ENCODE measurements around the gene ZBTB17. TPM values are rescaled to one million over a fixed set of nuclear protein-coding genes. Genes with fewer than 3 reads are reported as not detected.
A peak's percentile ranks its signal among the peaks of the same experiment; 100 is the strongest.

The ZBTB17 gene
- total RNA-seq, 1 donor from 2014 or later = 24.7 TPM

DNA sequence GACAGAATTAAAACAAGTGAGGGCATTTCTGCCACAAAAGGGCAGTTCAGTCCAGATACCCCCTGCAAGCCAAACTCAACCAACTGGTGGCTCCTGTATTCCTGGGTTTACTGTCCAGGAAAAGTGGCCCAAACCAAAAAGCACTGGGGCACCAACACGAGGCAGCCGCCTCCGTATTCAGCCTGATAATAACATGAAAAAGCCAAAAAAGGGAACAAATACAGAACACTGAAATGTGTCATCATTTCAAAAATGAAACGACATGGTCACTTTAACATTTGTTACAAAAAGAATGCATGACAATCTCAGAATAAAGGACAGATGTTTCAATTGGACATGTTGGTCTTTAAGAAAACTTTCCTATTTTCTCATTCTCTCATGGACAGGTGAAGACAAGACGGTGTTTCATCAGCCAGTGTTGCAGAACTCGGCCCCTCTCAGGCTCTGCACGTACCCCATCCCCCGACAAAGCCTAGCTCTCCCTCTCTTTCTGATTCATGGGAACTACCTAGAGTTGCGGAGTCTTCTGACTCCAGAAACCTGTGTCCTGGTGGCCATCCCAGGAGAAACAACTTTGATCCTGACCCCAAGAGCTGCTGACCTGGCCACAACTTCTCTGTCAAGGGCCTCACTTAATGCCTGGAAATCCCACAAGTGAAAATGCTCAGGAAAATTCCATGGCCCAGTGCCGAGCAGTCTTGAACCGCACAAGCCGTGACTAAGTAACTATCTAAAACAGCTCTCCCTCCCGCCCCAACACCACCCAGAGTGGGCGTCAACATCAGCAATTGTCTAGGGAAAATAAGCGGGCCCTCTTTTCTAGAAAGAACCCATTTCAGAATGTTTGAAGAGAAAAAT, 27.1 kb downstream of the ZBTB17 start:
- TF ChIP-seq, protein P1, sequence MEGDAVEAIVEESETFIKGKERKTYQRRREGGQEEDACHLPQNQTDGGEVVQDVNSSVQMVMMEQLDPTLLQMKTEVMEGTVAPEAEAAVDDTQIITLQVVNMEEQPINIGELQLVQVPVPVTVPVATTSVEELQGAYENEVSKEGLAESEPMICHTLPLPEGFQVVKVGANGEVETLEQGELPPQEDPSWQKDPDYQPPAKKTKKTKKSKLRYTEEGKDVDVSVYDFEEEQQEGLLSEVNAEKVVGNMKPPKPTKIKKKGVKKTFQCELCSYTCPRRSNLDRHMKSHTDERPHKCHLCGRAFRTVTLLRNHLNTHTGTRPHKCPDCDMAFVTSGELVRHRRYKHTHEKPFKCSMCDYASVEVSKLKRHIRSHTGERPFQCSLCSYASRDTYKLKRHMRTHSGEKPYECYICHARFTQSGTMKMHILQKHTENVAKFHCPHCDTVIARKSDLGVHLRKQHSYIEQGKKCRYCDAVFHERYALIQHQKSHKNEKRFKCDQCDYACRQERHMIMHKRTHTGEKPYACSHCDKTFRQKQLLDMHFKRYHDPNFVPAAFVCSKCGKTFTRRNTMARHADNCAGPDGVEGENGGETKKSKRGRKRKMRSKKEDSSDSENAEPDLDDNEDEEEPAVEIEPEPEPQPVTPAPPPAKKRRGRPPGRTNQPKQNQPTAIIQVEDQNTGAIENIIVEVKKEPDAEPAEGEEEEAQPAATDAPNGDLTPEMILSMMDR (IDR thresholded peaks at IDR 0.05; ENCODE audit: borderline replicate concordance) = no peak
- peak overlapping the region; percentile 53 for H3K4me3 ChIP-seq
- peaks cover 59% of the 10 kb centered on the region for H3K4me1 ChIP-seq
- intact Hi-C loops (cut with micrococcal nuclease) = no loop called here
- DNase-seq = peak; percentile 64
- no peaks in the 10 kb centered on the region for H3K9me3 ChIP-seq (replicated peaks)
- no peaks in the 10 kb centered on the region for H3K27me3 ChIP-seq (ENCODE audit: low read depth)
- peaks cover 42% of the 10 kb centered on the region for H3K36me3 ChIP-seq
- peak overlapping the region; percentile 89 for H3K27ac ChIP-seq (replicated peaks)

DNA sequence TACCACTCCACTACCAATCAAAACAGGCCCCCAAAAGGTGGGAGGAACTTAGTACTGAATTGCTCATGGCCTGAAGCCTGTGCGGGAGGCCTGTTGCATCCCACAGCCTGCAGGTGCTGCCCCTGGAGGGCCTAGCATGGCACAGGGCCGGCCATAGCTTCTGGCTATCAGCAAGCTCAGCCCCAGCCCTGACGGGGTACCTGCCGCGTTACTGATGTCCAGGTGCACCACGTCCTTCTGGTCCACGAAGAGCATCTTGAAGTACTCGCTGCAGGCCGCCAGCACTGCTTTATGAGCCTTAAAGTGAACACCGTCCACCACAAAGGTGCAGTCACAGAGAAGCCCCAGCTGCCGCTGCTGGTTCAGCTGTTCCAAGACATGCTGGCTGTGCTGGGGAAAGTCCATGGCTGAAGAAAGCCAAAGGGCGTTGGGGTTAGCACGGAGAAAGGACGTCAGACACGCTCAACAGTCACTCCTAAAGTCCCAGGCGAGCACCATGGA, 27.8 kb downstream of the ZBTB17 start:
- Histone ChIP-seq H3K36me3 (peaks cover 49% of the 10 kb centered on the region), H3K9me3 (replicated peaks) (no peaks in the 10 kb centered on the region), H3K4me1 (peaks cover 53% of the 10 kb centered on the region), H3K27me3 (ENCODE audit: low read depth) (no peaks in the 10 kb centered on the region), H3K27ac (replicated peaks) (peak overlapping the region; percentile 89), H3K4me3 (no peak overlapping the region)
- DNase-seq = no peak
- TF ChIP-seq, protein P1 (IDR thresholded peaks at IDR 0.05; ENCODE audit: borderline replicate concordance) = no peak
- intact Hi-C loops (cut with micrococcal nuclease) = no loop called here

DNA sequence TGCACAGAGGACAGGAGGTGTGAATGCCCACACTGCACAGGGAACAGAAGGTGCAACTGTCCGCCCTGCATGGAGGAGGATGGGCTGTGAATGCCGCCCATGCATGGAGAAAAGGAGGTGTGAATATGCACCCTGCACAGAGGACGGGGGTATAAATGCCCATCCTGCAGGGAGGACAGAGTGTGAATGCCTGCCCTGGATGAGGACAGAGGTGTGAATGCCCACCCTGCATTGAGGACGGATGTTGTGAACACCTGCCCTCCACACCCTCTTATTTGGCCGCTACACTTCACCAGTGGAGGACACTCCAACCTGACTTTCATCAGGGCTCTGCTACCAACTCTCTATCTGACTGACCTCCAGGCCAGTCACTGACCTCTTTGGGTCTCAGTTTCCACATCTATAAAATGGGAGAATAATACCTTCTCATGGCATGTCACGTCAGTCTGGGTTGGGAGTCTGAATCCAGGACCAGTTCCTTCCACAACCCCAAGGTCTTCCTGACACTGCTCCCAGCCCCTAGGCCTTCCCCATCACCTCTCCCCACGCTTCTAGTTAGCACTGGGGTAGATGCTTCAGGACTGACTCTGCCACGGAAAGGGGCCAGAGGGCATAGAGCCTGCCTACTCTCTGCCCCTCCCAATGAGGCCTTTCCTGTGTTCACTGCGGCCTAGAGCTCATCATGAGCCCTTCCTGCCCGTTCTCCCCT, 28.4 kb downstream of the ZBTB17 start:
- H3K9me3 ChIP-seq (replicated peaks) = no peaks in the 10 kb centered on the region
- no peak overlapping the region for H3K27ac ChIP-seq (replicated peaks)
- H3K36me3 ChIP-seq = peaks cover 55% of the 10 kb centered on the region
- no peaks in the 10 kb centered on the region for H3K27me3 ChIP-seq (ENCODE audit: low read depth)
- H3K4me1 ChIP-seq = peaks cover 46% of the 10 kb centered on the region
- no peak for DNase-seq
- intact Hi-C loops (cut with micrococcal nuclease) = no loop called here
- H3K4me3 ChIP-seq = no peak overlapping the region
- TF ChIP-seq, protein P1 (IDR thresholded peaks at IDR 0.05; ENCODE audit: borderline replicate concordance) = no peak

DNA sequence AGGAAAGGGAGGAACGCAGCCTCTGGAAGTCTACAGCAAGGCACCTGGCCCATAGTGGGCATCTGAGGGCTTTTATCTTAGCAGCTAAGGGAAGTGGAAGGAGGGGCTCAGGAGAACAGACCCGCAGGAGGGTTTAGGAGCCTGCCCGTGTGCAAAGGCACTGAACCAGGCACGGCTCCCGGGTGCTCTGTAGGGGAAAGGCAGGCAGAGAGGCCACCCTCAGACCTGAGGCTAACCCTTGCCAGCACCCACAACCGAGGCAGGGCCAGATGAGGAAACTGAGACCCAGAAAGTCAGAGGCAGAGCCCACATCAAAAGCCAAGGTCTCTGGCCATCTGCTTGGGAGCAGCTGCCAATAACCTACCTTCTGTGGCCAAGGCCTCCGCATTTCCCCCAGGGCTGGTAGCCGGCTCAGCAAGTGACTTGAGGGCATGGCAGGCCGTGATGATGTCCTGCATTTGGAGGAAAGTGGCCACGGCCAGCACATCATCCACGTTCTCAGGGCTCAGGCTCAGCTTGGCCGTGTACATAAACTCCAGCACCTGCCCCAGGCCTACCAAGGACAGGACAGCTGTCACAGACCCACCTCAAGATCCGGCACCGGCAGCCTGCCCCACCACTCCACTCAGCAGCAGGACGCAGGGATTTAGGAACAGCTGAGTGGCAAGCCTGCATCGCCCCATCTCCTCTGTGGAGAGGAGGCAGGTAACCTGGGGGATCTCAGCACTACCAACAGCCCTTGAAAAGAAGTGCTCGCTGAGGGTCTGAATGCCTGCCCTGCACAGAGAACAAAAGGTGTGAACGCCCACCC, 29.1 kb downstream of the ZBTB17 start:
- Histone ChIP-seq H3K27ac (replicated peaks) (no peak overlapping the region), H3K4me1 (peaks cover 39% of the 10 kb centered on the region), H3K9me3 (replicated peaks) (no peaks in the 10 kb centered on the region), H3K36me3 (peaks cover 63% of the 10 kb centered on the region), H3K27me3 (ENCODE audit: low read depth) (no peaks in the 10 kb centered on the region), H3K4me3 (no peak overlapping the region)
- intact Hi-C loops (cut with micrococcal nuclease) = no loop called here
- TF ChIP-seq, protein P1 (IDR thresholded peaks at IDR 0.05; ENCODE audit: borderline replicate concordance) = no peak
- no peak for DNase-seq

DNA sequence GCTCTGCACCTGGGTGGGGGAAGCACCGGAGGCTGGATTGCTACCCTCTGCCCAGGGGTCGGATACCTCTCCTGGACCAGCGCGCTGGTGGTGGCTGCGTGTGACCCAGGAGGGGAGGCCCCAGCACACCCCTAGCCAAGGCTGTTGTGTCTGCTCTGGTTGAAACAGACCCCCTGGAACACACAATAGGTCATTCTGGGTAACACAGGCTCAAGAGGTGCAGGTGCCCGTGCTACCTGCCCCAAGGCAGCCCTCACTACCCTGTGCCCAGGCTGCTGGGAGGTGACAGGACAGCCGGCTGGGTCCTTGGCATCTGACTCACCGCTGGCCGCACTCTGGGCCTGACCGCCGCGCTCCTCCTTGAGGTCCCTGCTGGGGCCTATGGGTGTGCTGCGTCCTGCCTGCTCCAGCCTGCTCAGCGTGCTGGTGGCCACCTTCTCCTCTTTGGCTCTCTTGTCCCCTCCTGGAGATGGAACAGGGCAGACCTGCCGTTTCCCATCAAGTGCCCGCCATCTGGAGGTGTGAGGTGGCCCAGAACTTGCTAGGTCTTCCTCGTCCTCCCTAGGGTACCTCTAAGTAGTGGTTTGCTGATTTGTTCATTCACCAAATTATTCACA, 30.0 kb downstream of the ZBTB17 start:
- H3K36me3 ChIP-seq = peaks cover 71% of the 10 kb centered on the region
- intact Hi-C loops (cut with micrococcal nuclease) = no loop called here
- TF ChIP-seq, protein P1 (IDR thresholded peaks at IDR 0.05; ENCODE audit: borderline replicate concordance) = no peak
- peaks cover 31% of the 10 kb centered on the region for H3K4me1 ChIP-seq
- no peaks in the 10 kb centered on the region for H3K27me3 ChIP-seq (ENCODE audit: low read depth)
- H3K27ac ChIP-seq (replicated peaks) = no peak overlapping the region
- H3K4me3 ChIP-seq = no peak overlapping the region
- DNase-seq = no peak
- H3K9me3 ChIP-seq (replicated peaks) = no peaks in the 10 kb centered on the region
